Neural progenitor cell (in vitro differentiated cells): ENCODE measurements around the gene HUNK. TPM values are rescaled to one million over a fixed set of nuclear protein-coding genes. Genes with fewer than 3 reads are reported as not detected.

Source experiments
- DNase-seq: peaks from one replicate; pipeline ENCODE4 v3.0.0-alpha.2; 2016; ENCODE audit warnings: low spot score
- H2AFZ ChIP-seq: fragments of 200-600 bp; sonication (generic); replicated peaks from 2 replicates; pipeline ENCODE4 v1.6.1; 2016; ENCODE audit warnings: antibody characterized with exemption
- H3F3A ChIP-seq: fragments of 200-600 bp; sonication (generic); 2 replicates; pipeline ENCODE4 v1.6.1; 2016; ENCODE audit warnings: antibody characterized with exemption, low read depth
- H3K27ac ChIP-seq: fragments of 200-600 bp; sonication (generic); 2 replicates; pipeline ENCODE4 v1.5.1; 2016; ENCODE audit warnings: mild to moderate bottlenecking
- H3K27me3 ChIP-seq: fragments of 200-600 bp; sonication (generic); 2 replicates; pipeline ENCODE4 v1.6.1; 2016; ENCODE audit warnings: mild to moderate bottlenecking, moderate library complexity
- H3K36me3 ChIP-seq: fragments of 200-600 bp; sonication (generic); 2 replicates; pipeline ENCODE4 v1.5.1; 2016
- H3K4me1 ChIP-seq: fragments of 200-600 bp; sonication (generic); 2 replicates; pipeline ENCODE4 v1.6.1; 2016; ENCODE audit warnings: mixed run types
- H3K4me2 ChIP-seq: fragments of 200-600 bp; sonication (generic); 2 replicates; pipeline ENCODE4 v1.6.1; 2016
- H3K4me3 ChIP-seq: fragments of 200-600 bp; sonication (generic); 2 replicates; pipeline ENCODE4 v1.5.1; 2016
- H3K79me2 ChIP-seq: fragments of 200-600 bp; sonication (generic); 2 replicates; pipeline ENCODE4 v1.6.1; 2016; ENCODE audit warnings: low read depth
- H3K9ac ChIP-seq: fragments of 200-600 bp; sonication (generic); 2 replicates; pipeline ENCODE4 v1.6.1; 2016
- H3K9me3 ChIP-seq: fragments of 200-600 bp; sonication (generic); 2 replicates; pipeline ENCODE4 v1.5.1; 2016; ENCODE audit warnings: low read depth
- H4K20me1 ChIP-seq: fragments of 200-600 bp; sonication (generic); 2 replicates; pipeline ENCODE4 v1.6.1; 2016; ENCODE audit warnings: low read depth
- H3K27ac Mint-ChIP-seq: 3 replicates; pipeline ENCODE4 v1.8.0; 2021; ENCODE audit warnings: mixed read lengths
- H3K27me3 Mint-ChIP-seq: 2 replicates; pipeline ENCODE4 v1.8.0; 2022; ENCODE audit warnings: low read depth, mild to moderate bottlenecking, inconsistent platforms, moderate library complexity, mixed read lengths; ENCODE audit not compliant: insufficient read depth
- H3K36me3 Mint-ChIP-seq: 3 replicates; pipeline ENCODE4 v1.8.0; 2021; ENCODE audit warnings: mixed read lengths
- H3K4me1 Mint-ChIP-seq: 3 replicates; pipeline ENCODE4 v1.8.0; 2021; ENCODE audit warnings: mixed read lengths
- H3K4me3 Mint-ChIP-seq: 3 replicates; pipeline ENCODE4 v1.8.0; 2021; ENCODE audit warnings: mild to moderate bottlenecking, moderate library complexity, mixed read lengths
- H3K9me3 Mint-ChIP-seq: 3 replicates; pipeline ENCODE4 v1.8.0; 2020; ENCODE audit warnings: mixed read lengths
- EZH2 ChIP-seq: fragments of 200-600 bp; sonication (generic); IDR thresholded peaks from 2 replicates; pipeline ENCODE4 v1.6.1; 2017; ENCODE audit warnings: antibody characterized with exemption, mild to moderate bottlenecking, moderate library complexity
- EZH2phosphoT487 ChIP-seq: fragments of 200-600 bp; sonication (generic); IDR thresholded peaks from 2 replicates; pipeline ENCODE4 v1.6.1; 2017; ENCODE audit warnings: antibody characterized with exemption
- total RNA-seq: library from RNA; depleted of rRNA; stranded (reverse); fragments of >200 nt; gene quantifications from 2 replicates; pipeline ENCODE4 v1.2.3, GENCODE V29; 2015; ENCODE audit warnings: low replicate concordance
- TF ChIP-seq, protein P1 (sequence below): fragments of 200-600 bp; sonication (generic); IDR thresholded peaks from 2 replicates; pipeline ENCODE4 v1.5.1; 2017; ENCODE audit warnings: antibody characterized with exemption, mild to moderate bottlenecking

Gene HUNK
- total RNA-seq, 1 donor from 2014 or later: 4.7 TPM

DNA sequence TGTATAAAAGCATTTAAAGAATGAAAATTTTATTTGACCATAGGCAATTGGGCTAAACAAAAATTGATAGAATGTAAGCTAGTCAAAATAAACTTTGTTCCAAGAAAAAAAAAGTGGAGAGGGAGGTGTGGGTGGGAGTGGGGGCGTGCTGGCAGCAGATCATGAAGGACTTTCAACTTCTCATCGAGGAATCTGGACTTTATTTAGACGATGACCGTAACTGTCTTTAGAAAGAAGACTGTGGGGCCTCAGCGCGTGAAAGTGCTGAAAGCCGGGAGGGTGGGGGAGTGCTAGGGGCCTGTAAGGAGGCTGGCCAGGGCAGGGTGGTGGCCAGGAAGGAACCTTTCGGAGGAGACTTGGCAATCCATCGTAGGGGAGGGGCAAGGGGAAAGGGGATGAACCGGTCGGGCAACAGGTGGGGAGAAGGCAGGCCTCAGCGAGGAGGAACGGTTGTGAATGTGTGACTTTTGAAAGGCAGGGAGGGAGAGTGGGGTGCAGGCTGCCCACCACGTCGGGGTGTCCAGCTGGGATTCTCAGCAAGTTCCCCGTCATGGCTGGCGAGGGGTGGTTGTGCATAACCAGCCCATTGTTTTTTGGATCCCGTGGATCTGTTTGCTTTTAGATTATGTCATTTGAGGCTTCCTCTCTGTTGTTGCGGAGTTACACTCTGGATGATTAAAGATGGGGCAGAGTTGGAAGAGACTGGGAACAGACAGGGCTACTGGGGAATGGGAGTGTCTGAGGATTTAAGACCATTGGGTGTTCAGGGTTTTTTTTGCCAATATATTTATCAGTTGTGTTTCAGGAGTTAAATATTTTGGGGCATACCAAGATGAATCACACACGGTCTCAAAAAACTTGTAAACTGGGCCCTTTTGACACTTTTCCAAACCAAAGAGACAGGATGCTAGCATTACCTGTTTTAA is 35.5 kb downstream of the HUNK start:
- H3K27me3 ChIP-seq: no peaks in the 10 kb centered on the region
- DNase-seq: peak; percentile 24
- Mint-ChIP-seq H3K27me3 (peaks cover 8% of the 10 kb centered on the region), H3K9me3 (peaks cover 20% of the 10 kb centered on the region), H3K36me3 (peaks cover 29% of the 10 kb centered on the region), H3K4me3 (peak overlapping the region; percentile 80), H3K27ac (peak overlapping the region; percentile 80), H3K4me1 (peaks cover 78% of the 10 kb centered on the region)
- no peak for TF ChIP-seq EZH2
- no peak for TF ChIP-seq EZH2phosphoT487
- TF ChIP-seq, protein P1, sequence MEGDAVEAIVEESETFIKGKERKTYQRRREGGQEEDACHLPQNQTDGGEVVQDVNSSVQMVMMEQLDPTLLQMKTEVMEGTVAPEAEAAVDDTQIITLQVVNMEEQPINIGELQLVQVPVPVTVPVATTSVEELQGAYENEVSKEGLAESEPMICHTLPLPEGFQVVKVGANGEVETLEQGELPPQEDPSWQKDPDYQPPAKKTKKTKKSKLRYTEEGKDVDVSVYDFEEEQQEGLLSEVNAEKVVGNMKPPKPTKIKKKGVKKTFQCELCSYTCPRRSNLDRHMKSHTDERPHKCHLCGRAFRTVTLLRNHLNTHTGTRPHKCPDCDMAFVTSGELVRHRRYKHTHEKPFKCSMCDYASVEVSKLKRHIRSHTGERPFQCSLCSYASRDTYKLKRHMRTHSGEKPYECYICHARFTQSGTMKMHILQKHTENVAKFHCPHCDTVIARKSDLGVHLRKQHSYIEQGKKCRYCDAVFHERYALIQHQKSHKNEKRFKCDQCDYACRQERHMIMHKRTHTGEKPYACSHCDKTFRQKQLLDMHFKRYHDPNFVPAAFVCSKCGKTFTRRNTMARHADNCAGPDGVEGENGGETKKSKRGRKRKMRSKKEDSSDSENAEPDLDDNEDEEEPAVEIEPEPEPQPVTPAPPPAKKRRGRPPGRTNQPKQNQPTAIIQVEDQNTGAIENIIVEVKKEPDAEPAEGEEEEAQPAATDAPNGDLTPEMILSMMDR: no peak
- H3K79me2 ChIP-seq: peaks cover 14% of the 10 kb centered on the region
- no peak overlapping the region for H2AFZ ChIP-seq
- H3K27ac ChIP-seq: peak overlapping the region; percentile 26
- peaks cover 42% of the 10 kb centered on the region for H3K4me1 ChIP-seq
- H4K20me1 ChIP-seq: peaks cover 16% of the 10 kb centered on the region
- no peaks in the 10 kb centered on the region for H3K36me3 ChIP-seq
- H3K9ac ChIP-seq: no peak overlapping the region
- no peaks in the 10 kb centered on the region for H3K9me3 ChIP-seq
- H3K4me3 ChIP-seq: peak overlapping the region; percentile 27
- peak overlapping the region; percentile 71 for H3K4me2 ChIP-seq
- H3F3A ChIP-seq: peaks cover 36% of the 10 kb centered on the region

DNA sequence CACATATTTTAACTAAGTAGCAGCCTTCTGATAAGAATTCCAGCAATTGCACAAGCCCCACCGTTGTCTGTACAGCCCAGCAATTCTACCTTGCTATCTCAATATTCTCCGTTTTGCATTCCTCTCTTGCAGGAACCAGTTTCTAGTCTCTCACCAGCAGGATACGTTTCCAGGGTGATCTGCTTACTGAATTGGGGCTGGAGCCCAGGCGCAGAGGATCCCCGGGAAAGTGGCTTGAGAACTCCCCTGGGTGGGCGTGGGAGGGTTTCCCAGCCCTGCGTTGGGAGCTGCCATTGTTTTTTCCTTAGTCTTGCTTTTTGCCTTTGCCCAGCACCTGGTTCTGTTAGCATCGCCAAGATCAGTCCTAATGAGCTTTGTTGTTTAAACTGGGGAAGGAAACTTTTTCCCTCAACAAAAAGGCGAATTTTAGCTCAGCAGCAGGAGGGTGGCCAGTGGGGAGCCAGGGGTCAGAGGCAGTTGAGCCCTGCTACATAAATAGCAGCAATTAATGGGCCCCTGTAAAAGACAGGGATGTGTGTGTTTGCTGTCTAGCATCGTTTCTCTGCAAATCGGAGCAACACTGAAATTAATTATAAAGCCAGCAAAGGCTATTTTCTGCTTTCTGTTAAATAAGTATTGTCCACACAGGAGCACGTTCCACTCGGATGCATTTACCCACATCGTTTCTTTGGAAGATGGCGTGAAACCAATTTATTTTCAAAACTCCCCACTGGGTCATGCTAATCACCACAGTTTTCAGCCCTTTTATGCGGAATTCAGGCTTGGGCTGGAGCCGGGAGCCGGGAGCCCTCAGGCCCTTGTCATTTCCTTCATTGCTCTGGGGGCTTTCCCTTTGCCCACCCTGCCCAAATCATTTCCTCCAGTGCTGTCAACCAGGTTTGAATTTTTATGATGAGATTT is 36.6 kb downstream of the HUNK start:
- H3K9me3 Mint-ChIP-seq: peaks cover 19% of the 10 kb centered on the region
- H2AFZ ChIP-seq: no peak overlapping the region
- H3K4me1 Mint-ChIP-seq: peaks cover 80% of the 10 kb centered on the region
- peaks cover 14% of the 10 kb centered on the region for H3K79me2 ChIP-seq
- peak overlapping the region; percentile 71 for H3K4me2 ChIP-seq
- H3K27ac ChIP-seq: peak overlapping the region; percentile 26
- H3K4me3 ChIP-seq: peak overlapping the region; percentile 27
- no peaks in the 10 kb centered on the region for H3K9me3 ChIP-seq
- H3K4me3 Mint-ChIP-seq: peak overlapping the region; percentile 80
- peaks cover 36% of the 10 kb centered on the region for H3F3A ChIP-seq
- H3K27me3 ChIP-seq: no peaks in the 10 kb centered on the region
- peaks cover 16% of the 10 kb centered on the region for H4K20me1 ChIP-seq
- peaks cover 32% of the 10 kb centered on the region for H3K36me3 Mint-ChIP-seq
- peak; percentile 62 for DNase-seq
- TF ChIP-seq EZH2phosphoT487: no peak
- TF ChIP-seq EZH2: no peak
- TF ChIP-seq, protein P1: no peak
- H3K27me3 Mint-ChIP-seq: peaks cover 10% of the 10 kb centered on the region
- H3K4me1 ChIP-seq: peaks cover 37% of the 10 kb centered on the region
- no peak overlapping the region for H3K9ac ChIP-seq
- peak overlapping the region; percentile 80 for H3K27ac Mint-ChIP-seq
- no peaks in the 10 kb centered on the region for H3K36me3 ChIP-seq

DNA sequence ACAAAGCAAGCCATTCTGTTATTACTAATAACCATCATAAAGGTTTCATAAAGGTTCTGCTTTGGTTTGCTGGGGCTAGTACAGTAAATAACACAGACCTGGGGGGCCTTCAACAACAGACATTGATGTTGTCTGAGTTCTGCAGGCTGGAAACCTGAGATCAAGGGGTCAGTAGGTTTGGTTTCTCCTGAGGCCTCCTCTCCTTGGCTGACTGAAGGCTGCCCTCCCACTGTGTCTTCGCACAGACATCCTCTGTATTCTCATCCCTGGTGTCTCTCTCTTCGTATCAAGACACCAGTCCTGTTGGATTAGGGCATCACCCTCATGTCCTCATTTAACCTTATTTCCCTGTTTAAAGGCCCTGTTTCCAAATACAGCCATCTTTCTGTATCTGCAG is 37.3 kb downstream of the HUNK start:
- Histone ChIP-seq H3K27ac (no peak overlapping the region), H3K9ac (no peak overlapping the region), H3K9me3 (no peaks in the 10 kb centered on the region), H2AFZ (no peak overlapping the region), H3K4me2 (peak overlapping the region; percentile 71), H4K20me1 (peaks cover 16% of the 10 kb centered on the region), H3K36me3 (no peaks in the 10 kb centered on the region), H3F3A (peaks cover 36% of the 10 kb centered on the region), H3K27me3 (no peaks in the 10 kb centered on the region), H3K4me1 (peaks cover 37% of the 10 kb centered on the region), H3K79me2 (peaks cover 14% of the 10 kb centered on the region), H3K4me3 (peak overlapping the region; percentile 27)
- Mint-ChIP-seq H3K27me3 (peaks cover 10% of the 10 kb centered on the region), H3K27ac (peak overlapping the region; percentile 80), H3K9me3 (peaks cover 20% of the 10 kb centered on the region), H3K36me3 (peaks cover 34% of the 10 kb centered on the region), H3K4me1 (peaks cover 80% of the 10 kb centered on the region), H3K4me3 (peak overlapping the region; percentile 80)
- TF ChIP-seq EZH2 (no peak), EZH2phosphoT487 (no peak)
- TF ChIP-seq, protein P1: no peak
- peak; percentile 23 for DNase-seq
